ENCODE measurements around the gene DHH. TPM values are rescaled to one million over a fixed set of nuclear protein-coding genes. Genes with fewer than 3 reads are reported as not detected.

Gene DHH
- total RNA-seq, 1 experiment from 2014 or later: 0.39 TPM

GRCh38 chr12:49126852-49127763, 32.5 kb upstream of the DHH start:
- no peaks in the 10 kb centered on the region for H3K27me3 ChIP-seq (replicated peaks; ENCODE audit: insufficient read depth, low read depth, low read length, poor library complexity)
- intact Hi-C loops (cut with micrococcal nuclease; ENCODE audit: unreplicated experiment): no loop called here
- peaks cover 18% of the 10 kb centered on the region for H3K4me1 ChIP-seq (ENCODE audit: insufficient read depth, low read length, poor library complexity, severe bottlenecking)
- peaks cover 35% of the 10 kb centered on the region for H3K36me3 ChIP-seq (ENCODE audit: insufficient read depth, low read length, poor library complexity, severe bottlenecking)
- H3K27ac ChIP-seq (ENCODE audit: low read depth, low read length, poor library complexity, severe bottlenecking): peak overlapping the region; percentile 52
- no peaks in the 10 kb centered on the region for H3K9me3 ChIP-seq (ENCODE audit: low read depth, low read length, poor library complexity, severe bottlenecking)
- POLR2A ChIA-PET (ENCODE audit: low non-redundant PET): interaction anchor here (0.5 to 0.6 kb wide), 3 partner anchors 13 to 133 kb away, joined by 3 read pairs; no protein-coding TSS in a partner anchor
- TF ChIP-seq EZH2 (IDR thresholded peaks at IDR 0.05; ENCODE audit: borderline replicate concordance, low read depth, low read length, poor library complexity, severe bottlenecking): no peak
- no peak for TF ChIP-seq CTCF (conservative IDR thresholded peaks at IDR 0.05; ENCODE audit: low read depth, low read length)
- CTCF ChIA-PET: interaction anchor here (1.7 kb wide), 1 partner anchor 39 kb away, joined by 4 read pairs; no protein-coding TSS in a partner anchor
- peak; percentile 41 for DNase-seq (ENCODE audit: low spot score)
- H3K4me3 ChIP-seq (ENCODE audit: low read depth, low read length, poor library complexity, severe bottlenecking): no peak overlapping the region
- BruUV-seq (replicated peaks): no TSS peak

- POLR2A ChIA-PET (ENCODE audit: low non-redundant PET): interaction anchor here (0.6 kb wide), 1 partner anchor 28 kb away, joined by 4 read pairs; no protein-coding TSS in a partner anchor
- CTCF ChIA-PET: interaction anchor here (0.5 to 3.4 kb wide), 8 partner anchors 9 to 124 kb away, joined by 3 to 34 read pairs (median 4); partner anchors contain the start of gene TUBA1B
- intact Hi-C loops (cut with micrococcal nuclease; ENCODE audit: unreplicated experiment): loop anchor here (2.0 kb wide), 2 partner anchors 32 to 56 kb away; no protein-coding TSS in a partner anchor
- no peaks in the 10 kb centered on the region for H3K4me1 ChIP-seq (ENCODE audit: insufficient read depth, low read length, poor library complexity, severe bottlenecking)
- H3K4me3 ChIP-seq (ENCODE audit: low read depth, low read length, poor library complexity, severe bottlenecking): no peak overlapping the region
- H3K36me3 ChIP-seq (ENCODE audit: insufficient read depth, low read length, poor library complexity, severe bottlenecking): no peaks in the 10 kb centered on the region
- DNase-seq (ENCODE audit: low spot score): peak; percentile 53
- peak; percentile 72 for TF ChIP-seq CTCF (conservative IDR thresholded peaks at IDR 0.05; ENCODE audit: low read depth, low read length)
- no peak for TF ChIP-seq EZH2 (IDR thresholded peaks at IDR 0.05; ENCODE audit: borderline replicate concordance, low read depth, low read length, poor library complexity, severe bottlenecking)
- H3K9me3 ChIP-seq (ENCODE audit: low read depth, low read length, poor library complexity, severe bottlenecking): no peaks in the 10 kb centered on the region
- no TSS peak for BruUV-seq (replicated peaks)
- no peak overlapping the region for H3K27ac ChIP-seq (ENCODE audit: low read depth, low read length, poor library complexity, severe bottlenecking)
- no peaks in the 10 kb centered on the region for H3K27me3 ChIP-seq (replicated peaks; ENCODE audit: insufficient read depth, low read depth, low read length, poor library complexity)
Measured at GRCh38 chr12:49121047-49121696, 26.6 kb upstream of the DHH start.

GRCh38 chr12:49111206-49111605, 16.6 kb upstream of the DHH start:
- ChIA-PET CTCF (interaction anchor here (1.3 to 3.2 kb wide), 2 partner anchors 13 to 23 kb away, joined by 10 to 19 read pairs; no protein-coding TSS in a partner anchor), POLR2A (ENCODE audit: low non-redundant PET) (no interaction called here)
- BruUV-seq (replicated peaks): no TSS peak
- Histone ChIP-seq H3K36me3 (ENCODE audit: insufficient read depth, low read length, poor library complexity, severe bottlenecking) (no peaks in the 10 kb centered on the region), H3K27ac (ENCODE audit: low read depth, low read length, poor library complexity, severe bottlenecking) (peak overlapping the region; percentile 57), H3K9me3 (ENCODE audit: low read depth, low read length, poor library complexity, severe bottlenecking) (no peaks in the 10 kb centered on the region), H3K4me3 (ENCODE audit: low read depth, low read length, poor library complexity, severe bottlenecking) (peak overlapping the region; percentile 95), H3K4me1 (ENCODE audit: insufficient read depth, low read length, poor library complexity, severe bottlenecking) (peaks cover 8% of the 10 kb centered on the region), H3K27me3 (replicated peaks; ENCODE audit: insufficient read depth, low read depth, low read length, poor library complexity) (no peaks in the 10 kb centered on the region)
- TF ChIP-seq EZH2 (IDR thresholded peaks at IDR 0.05; ENCODE audit: borderline replicate concordance, low read depth, low read length, poor library complexity, severe bottlenecking) (no peak), CTCF (conservative IDR thresholded peaks at IDR 0.05; ENCODE audit: low read depth, low read length) (no peak)
- no peak for DNase-seq (ENCODE audit: low spot score)
- intact Hi-C loops (cut with micrococcal nuclease; ENCODE audit: unreplicated experiment): loop anchor here (5.0 kb wide), 1 partner anchor 99 kb away; no protein-coding TSS in a partner anchor

Measured in A673 (cell line).